GM10266 (cell line): Measurements from ENCODE around the gene BRF1.
"Not testable (repeated sequence)": the region's sequence is repeated elsewhere in the genome, so short reads cannot be mapped to it uniquely, and the experiment has no call there.

ENCODE experiments used
- DNase-seq: peaks from one replicate; pipeline ENCODE4 v3.0.0; 2012; ENCODE audit errors: extremely low spot score
- CTCF ChIP-seq: IDR thresholded peaks from 2 replicates; pipeline ENCODE4 v1.5.1; 2012; ENCODE audit warnings: mild to moderate bottlenecking, low read depth; ENCODE audit not compliant: control insufficient read depth, insufficient read depth; ENCODE audit errors: missing control alignments

BRF1 gene

GRCh38 chr14:105283028-105283427 is 17.8 kb downstream of the BRF1 start:
- no peak for DNase-seq
- TF ChIP-seq CTCF, result no peak

- no peak for TF ChIP-seq CTCF
- no peak for DNase-seq
Measured at GRCh38 chr14:105282098-105282725, 18.6 kb downstream of the BRF1 start.

- peak; percentile 71 for DNase-seq
- peak; percentile 45 for TF ChIP-seq CTCF
Measured at GRCh38 chr14:105281371-105282097, 19.3 kb downstream of the BRF1 start.

GRCh38 chr14:105280525-105280924 is 20.3 kb downstream of the BRF1 start:
- TF ChIP-seq CTCF, result no peak
- no peak for DNase-seq

GRCh38 chr14:105279642-105280361 is 21.0 kb downstream of the BRF1 start:
- no peak for DNase-seq
- no peak for TF ChIP-seq CTCF

GRCh38 chr14:105277448-105277847 is 23.4 kb downstream of the BRF1 start:
- DNase-seq, result not testable (repeated sequence)

GRCh38 chr14:105275267-105275946 is 25.4 kb downstream of the BRF1 start:
- no peak for DNase-seq
- TF ChIP-seq CTCF, result no peak
